Kasumi-1 (cell line): ENCODE data around the gene RYR2.

ENCODE experiments used
- DNase-seq, 2 experiments: peaks; one replicate each; lab custom pipeline; 2025; lab: John Stamatoyannopoulos, UW

RYR2 gene

GRCh38 chr1:237041795-237042525 lies at the start of gene RYR2:
RYR2 (plus strand) TSS chr1:237042184; CDS start chr1:237042522, 338 bp downstream.
- no peak for DNase-seq

GRCh38 chr1:236992449-236992848 lies 49.5 kb upstream of the RYR2 start:
- DNase-seq: no peak

DNA sequence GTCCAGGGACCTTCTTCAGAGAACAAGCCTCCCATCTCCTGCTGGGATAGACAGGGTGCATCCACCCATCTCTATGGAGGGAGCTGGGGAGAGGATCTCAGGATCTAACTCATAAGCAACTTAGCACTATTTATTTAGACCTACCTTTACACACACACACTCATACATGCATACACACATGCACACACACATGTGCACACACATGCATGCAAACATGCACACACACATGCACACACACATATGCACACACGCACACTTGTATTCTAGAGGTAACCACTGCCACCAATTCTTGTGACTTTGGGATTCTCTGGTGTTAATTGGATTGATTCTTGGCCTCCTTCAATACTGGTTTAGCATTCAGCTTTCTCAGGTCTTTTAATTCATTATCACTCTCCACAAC lies 47.5 kb upstream of the RYR2 start:
- no peak for DNase-seq

- no peak for DNase-seq
Observed at GRCh38 chr1:236997361-236997760, 44.6 kb upstream of the RYR2 start.

- DNase-seq: no peak
Observed at GRCh38 chr1:236997882-236998281, 44.1 kb upstream of the RYR2 start.

- DNase-seq: no peak
Observed at GRCh38 chr1:236998546-236998945, 43.4 kb upstream of the RYR2 start.

DNA sequence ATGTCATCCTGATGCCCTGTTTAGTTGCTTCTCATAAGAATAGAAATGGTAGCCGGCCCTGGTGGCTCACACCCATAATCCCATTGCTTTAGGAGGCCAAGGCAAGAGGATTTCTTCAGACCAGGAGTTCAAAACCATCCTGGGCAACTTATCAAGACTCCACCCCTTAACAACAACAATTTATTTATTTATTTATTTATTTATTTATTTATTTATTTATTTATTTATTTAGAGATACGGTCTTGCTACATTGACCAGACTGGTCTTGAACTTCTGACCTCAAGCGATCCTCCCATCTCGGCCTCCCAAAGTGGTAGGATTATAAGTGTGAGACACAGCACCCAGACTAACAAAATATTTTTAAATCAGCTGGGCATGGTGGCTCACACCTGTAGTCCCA lies 41.8 kb upstream of the RYR2 start:
- DNase-seq: no peak

- DNase-seq: no peak
Observed at GRCh38 chr1:237003516-237003915, 38.5 kb upstream of the RYR2 start.

DNA sequence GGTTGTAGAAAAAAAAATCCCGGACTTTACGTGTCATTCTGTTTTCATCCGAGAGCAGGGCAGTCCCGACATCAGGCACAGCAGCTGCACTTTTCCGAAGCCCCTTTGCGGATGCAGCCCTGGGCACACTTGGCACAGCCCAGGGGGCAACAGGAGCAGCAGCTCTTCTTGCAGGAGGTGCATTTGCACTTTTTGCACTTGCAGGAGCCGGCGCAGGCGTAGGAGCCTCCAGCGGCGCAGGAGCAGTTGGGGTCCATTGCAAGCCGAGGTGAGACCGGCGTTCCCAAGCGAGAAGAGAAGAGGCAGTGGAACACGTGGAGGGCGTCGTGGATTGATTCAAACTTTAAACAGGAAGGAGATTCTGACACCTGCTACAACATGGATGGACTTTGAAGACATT lies 37.9 kb upstream of the RYR2 start, which contains the start of gene MT1HL1:
MT1HL1 (minus strand) TSS at position 326 of the 400 bp plus-strand sequence; CDS start at position 257, 69 bp downstream.
- DNase-seq: no peak

- no peak for DNase-seq
Observed at GRCh38 chr1:237005674-237006073, 36.3 kb upstream of the RYR2 start.

- no peak for DNase-seq
Observed at GRCh38 chr1:237007147-237007881, 34.7 kb upstream of the RYR2 start.

DNA sequence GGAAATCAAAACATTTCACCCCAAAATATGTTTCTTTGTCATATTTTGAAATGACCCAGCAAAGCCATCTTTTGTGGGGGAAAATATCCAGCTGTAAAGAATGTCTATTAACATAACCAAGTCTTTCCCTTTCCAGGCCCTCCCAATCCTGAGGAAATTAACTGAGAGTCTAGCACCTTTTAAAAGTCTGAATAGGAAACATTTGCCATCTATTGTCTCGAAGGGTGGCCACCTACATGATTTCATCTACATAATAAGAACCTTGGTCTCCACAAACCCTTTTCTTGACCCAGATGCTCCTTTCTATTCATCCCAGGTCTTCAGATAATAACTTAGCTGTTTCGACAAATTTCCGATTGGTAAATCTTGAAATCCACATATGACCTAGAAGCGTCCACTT lies 32.4 kb upstream of the RYR2 start:
- no peak for DNase-seq

DNA sequence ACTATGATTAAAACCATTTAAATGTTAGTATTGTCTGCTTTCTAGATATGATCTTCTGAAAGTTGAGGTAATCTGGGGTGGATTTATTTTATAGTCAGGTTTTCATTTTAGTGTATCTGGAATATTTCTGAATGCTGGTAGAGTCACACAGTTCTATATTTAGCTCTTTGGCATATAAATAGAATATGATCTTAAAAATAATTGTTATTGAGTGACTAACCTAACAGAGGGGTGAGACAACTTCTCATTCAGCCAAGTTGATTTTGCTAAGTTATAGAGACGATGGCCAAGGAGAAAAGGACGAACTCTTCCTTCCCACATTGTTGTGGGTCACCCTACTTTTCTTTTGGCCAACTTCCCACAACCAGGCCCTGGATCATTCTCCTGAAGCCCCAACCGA lies 30.6 kb upstream of the RYR2 start:
- DNase-seq: no peak

DNA sequence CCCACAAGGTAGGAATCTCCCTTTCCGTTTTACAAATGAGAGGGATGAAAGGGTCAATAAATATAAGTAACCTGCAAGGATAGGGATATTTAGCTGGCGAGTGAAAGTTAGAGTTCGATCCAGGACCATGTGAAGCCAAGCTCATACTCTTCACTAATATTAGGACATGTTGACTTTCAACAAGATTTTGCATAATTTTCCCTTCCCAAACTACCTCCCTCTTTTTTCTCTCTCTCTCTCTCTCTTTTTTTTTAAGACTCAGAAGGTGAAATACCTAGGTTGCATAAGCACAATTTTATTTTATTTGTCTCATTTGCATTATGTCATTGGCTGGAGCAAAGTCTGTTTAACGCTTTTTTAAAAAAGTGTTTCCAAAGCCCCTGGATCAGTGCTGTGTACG lies 29.6 kb upstream of the RYR2 start:
- DNase-seq: no peak

- no peak for DNase-seq
Observed at GRCh38 chr1:237012788-237013383, 29.1 kb upstream of the RYR2 start.

DNA sequence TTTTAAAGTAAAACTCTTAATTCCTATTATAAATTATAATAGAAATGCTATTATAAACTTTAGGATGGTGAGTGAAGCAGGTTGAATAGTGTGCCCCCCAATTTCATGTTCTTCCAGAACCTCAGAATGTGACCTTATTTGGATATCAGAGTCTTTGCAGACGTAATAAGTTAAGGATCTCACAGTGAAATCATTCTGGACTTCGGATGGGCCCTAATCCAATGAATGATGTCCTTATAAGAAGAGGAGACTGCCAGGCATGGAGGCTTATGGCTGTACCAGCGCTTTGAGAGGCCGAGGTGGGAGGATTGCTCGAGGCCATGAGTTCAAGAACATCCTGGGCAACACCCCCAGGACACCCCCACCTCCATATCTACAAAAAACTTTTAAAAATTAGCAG lies 28.4 kb upstream of the RYR2 start:
- DNase-seq: no peak

- no peak for DNase-seq
Observed at GRCh38 chr1:237016626-237017025, 25.4 kb upstream of the RYR2 start.

GRCh38 chr1:237018896-237019295 lies 23.1 kb upstream of the RYR2 start:
- DNase-seq: no peak

DNA sequence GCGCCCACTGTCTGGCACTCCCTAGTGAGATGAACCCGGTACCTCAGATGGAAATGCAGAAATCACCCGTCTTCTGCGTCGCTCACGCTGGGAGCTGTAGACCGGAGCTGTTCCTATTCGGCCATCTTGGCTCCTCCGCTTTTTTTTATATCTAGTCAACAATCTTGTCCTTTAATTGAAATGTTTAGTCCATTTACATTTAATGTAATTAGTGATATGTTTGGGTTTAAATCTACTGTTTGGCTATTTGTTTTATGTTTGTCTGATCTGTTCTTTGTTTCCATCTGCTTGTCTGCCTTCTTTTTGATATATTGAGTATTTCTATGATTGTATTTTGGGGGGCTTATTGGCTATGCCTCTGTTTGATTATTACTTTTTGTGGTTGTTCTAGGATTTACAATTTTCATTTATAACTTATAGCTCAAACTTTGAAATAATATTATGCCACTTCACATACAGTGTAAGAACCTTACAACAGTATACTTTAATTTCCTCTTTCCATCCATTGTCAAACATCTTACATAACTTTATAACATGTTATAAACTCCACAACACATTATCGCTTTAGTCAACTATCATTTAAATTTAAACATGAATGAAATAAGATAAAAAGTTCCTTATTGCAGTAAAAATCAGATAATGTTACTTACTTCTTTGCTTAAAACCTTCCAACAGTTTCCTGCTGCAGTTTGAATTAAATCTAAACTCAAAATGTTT lies 16.5 kb upstream of the RYR2 start:
- DNase-seq: no peak

DNA sequence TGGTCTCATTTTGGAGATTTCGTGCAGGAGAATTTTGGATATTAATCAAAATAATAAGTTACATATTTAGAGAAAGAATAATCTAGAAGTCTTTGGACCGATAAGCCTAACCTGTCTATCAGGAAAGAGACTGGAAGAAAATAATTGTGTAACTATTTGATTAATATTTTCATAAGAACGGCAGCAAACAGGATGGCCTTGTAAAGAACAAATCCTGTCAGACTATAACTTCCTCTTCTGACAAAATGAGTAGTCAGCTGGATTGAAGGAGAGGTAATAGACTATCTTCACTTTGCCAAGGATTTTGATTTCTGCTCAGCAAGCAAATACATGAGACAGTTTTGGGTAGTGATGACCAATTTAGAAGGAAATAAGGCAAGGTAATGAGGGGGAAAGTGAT lies 12.7 kb upstream of the RYR2 start:
- no peak for DNase-seq

GRCh38 chr1:237029850-237030535 lies 12.0 kb upstream of the RYR2 start:
- DNase-seq: no peak

GRCh38 chr1:237031480-237031879 lies 10.5 kb upstream of the RYR2 start:
- no peak for DNase-seq
